Spleen (tissue), 7 donors: ENCODE data around the gene EEIG1.

ENCODE experiments used
- CTCF ChIP-seq, 11 experiments: fragments of 200-600 bp in 7 of 11; fragments of 450-650 bp in 4 of 11; sonication (generic) in 4 of 11; IDR thresholded peaks in 8 of 11; conservative IDR thresholded peaks in 3 of 11; 1 replicate in 7 of 11; 2 replicates in 4 of 11; pipeline versions ENCODE4 v1.4.0 to v1.8.0; 2016 to 2021; ENCODE audit warnings: antibody characterized with exemption in 11 of 11, inconsistent platforms in 4 of 11, mild to moderate bottlenecking in 1 of 11
- POLR2A ChIP-seq, 3 donors: fragments of 450-650 bp; IDR thresholded peaks; one replicate each; pipeline ENCODE4 v1.5.1; 2017; ENCODE audit warnings: antibody characterized with exemption in 3 of 3, mild to moderate bottlenecking in 1 of 3
- donor health status: DM: no; HTN: no; CAD: no; lungs with moderate emphysema.
- donor health status: DM: no; HTN: no; CAD: no.
- donor health status: DM: no; HTN: no; CAD: no.

DNA sequence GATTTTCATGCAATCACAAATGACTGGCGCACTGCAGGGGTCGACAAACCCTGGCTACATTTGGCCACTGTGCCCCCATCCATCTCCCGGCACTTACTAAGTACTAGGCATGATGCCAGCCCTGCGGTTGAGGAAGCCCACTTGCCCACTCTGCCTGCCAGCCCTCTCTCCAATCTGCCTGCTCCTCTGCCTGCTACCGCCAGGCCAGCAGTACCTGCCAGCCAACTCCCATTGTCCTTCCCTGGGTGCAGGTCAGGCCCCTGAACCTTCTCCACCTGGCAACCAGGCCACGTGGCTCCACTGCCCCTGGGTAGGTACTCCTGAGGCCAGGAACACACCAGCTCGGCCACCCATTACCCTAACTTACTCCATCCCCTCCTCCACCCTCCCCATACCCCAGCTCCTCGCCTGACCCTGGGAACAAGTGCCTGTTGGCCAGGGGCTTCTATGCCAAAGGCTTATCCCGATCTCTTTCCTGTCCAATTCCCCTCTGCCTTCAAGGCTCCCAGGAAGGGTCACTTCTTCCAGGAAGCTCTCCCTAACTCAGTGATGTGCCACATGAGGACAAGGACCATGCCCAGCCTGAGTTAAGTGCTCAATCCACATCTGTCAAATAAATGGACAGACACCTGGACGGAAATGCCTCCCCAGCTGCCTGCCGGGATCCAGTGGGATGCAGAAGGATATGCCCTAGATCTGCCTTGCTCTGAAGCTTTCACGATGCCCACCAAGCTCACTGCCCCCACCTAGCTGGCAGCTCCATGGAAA lies 6.6 kb downstream of the EEIG1 start:
- TF ChIP-seq CTCF (IDR thresholded peaks at IDR 0.05 in 8 of 11, conservative IDR thresholded peaks at IDR 0.05 in 3 of 11) = no peak
- no peak for TF ChIP-seq POLR2A (IDR thresholded peaks at IDR 0.05)
